Islet precursor cell (in vitro differentiated cells): ENCODE results near the gene DNAJB6.
"Not testable (repeated sequence)": the region's sequence is repeated elsewhere in the genome, so short reads cannot be mapped to it uniquely, and the experiment has no call there.

Experiments used
- DNase-seq: peaks from one replicate; pipeline ENCODE4 v3.0.0-alpha.2; 2018

Gene DNAJB6

GRCh38 chr7:157329447-157329846 lies 7.4 kb upstream of the DNAJB6 start:
- DNase-seq, result no peak

DNA sequence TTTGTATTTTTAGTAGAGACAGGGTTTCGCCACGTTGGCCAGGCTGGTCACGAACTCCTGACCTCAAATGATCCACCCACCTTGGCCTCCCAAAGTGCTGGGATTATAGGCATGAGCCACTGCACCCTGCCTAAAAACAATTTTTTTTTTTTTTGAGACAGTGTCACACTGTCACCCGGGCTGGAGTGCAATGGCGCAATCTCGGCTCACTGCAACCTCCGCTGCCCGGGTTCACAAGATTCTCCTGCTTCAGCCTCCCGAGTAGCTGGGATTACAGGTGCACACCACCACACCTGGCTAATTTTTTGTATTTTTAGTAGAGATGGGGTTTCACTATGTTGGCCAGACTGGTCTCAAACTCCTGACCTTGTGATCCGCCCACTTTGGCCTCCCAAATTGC lies 6.2 kb upstream of the DNAJB6 start:
- not testable (repeated sequence) for DNase-seq

- not testable (repeated sequence) for DNase-seq
These were observed 5.8 kb upstream of the DNAJB6 start for GRCh38 chr7:157331049-157331448.

GRCh38 chr7:157335236-157335635 lies 1.6 kb upstream of the DNAJB6 start:
- DNase-seq, result no peak

DNA sequence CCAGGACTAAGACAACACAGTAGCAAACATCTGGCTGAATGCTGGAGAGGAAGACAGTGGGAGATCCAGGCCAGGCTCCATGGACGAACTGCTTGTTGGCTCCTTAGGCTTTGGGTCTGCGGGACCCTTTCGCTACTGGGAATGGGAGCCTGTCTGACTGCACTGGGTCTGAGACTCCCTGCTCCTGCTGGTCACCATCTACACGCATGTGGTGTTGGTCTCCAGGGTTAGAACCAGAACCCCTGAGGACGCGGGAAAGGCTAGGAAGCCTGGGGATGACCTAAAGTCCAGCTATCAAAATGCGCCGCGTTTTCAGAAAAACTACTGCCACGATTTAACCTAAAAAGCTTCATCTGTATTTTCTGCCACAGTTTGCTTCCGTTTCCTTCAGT lies 817 bp upstream of the DNAJB6 start:
- DNase-seq, result peak; percentile 69

GRCh38 chr7:157337316-157338149 lies 729 bp downstream of the DNAJB6 start:
- DNase-seq, result peak; percentile 72

GRCh38 chr7:157339777-157340677 lies 3.2 kb downstream of the DNAJB6 start:
- DNase-seq, result peak; percentile 74

- no peak for DNase-seq
These were observed 10.6 kb downstream of the DNAJB6 start for GRCh38 chr7:157347217-157347904.

GRCh38 chr7:157348548-157348947 lies 11.7 kb downstream of the DNAJB6 start:
- no peak for DNase-seq

DNA sequence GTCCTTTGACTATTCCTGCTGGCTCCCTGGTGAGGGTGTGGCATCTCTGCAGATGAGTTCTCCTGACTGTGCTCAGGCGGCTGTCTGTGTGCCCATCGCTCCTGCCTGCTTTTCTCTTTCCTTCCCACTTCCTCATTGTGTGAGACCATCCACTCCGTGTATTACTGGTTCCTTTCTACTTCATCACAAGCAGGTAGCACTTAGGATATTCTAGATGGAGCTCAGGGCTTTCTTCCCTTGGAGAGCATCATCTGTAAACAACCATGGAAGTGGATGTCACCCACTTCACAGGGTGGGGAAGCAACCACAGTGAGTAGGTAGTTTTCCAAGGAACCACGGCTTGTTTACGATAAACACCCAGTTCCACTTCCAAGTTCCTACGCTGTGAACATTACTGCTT lies 15.7 kb downstream of the DNAJB6 start:
- DNase-seq, result no peak

- peak; percentile 71 for DNase-seq
These were observed 19.1 kb downstream of the DNAJB6 start for GRCh38 chr7:157355784-157356511.

GRCh38 chr7:157357129-157358040 lies 20.6 kb downstream of the DNAJB6 start:
- DNase-seq, result no peak

GRCh38 chr7:157358041-157358752 lies 21.4 kb downstream of the DNAJB6 start:
- no peak for DNase-seq

DNA sequence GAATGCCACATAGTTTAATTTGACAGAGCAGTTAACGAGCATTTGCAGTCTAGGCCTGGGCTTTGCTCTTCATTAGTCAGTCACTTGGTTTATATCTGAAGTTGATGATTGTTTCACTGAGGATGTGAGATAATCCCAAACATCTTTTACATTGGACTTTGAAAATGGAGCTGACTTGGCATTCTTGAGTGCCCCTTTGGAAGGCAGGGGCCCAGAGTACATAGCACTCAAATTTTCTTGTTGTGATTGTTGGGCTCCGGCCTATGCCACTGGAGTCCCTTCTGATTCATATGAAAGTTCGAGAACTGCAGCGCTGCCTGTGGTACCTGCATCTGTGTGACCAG lies 21.9 kb downstream of the DNAJB6 start:
- DNase-seq, result no peak

GRCh38 chr7:157359581-157359980 lies 22.8 kb downstream of the DNAJB6 start:
- no peak for DNase-seq

- no peak for DNase-seq
These were observed 23.8 kb downstream of the DNAJB6 start for GRCh38 chr7:157360483-157361025.

DNA sequence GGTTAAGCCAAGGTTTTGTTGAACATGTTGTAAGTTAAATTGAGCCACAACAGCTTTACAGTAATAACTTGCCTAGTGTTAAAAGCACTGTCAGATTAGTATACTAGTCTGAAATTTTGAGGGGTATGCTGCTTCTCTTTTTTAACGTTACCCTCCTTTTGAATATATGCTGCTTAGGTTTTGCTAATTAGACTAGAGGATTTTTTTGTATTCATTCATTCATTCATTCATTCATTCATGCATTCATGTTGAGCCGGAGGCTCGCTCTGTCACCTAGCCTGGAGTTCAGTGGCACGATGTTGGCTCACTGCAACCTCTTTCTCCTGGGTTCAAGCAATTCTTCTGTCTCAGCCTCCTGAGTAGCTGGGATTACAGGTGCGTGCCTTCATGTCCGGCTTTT lies 24.7 kb downstream of the DNAJB6 start:
- DNase-seq, result no peak

GRCh38 chr7:157362729-157363128 lies 25.9 kb downstream of the DNAJB6 start:
- no peak for DNase-seq

GRCh38 chr7:157366722-157367121 lies 29.9 kb downstream of the DNAJB6 start:
- no peak for DNase-seq

- no peak for DNase-seq
These were observed 32.2 kb downstream of the DNAJB6 start for GRCh38 chr7:157368955-157369354.

DNA sequence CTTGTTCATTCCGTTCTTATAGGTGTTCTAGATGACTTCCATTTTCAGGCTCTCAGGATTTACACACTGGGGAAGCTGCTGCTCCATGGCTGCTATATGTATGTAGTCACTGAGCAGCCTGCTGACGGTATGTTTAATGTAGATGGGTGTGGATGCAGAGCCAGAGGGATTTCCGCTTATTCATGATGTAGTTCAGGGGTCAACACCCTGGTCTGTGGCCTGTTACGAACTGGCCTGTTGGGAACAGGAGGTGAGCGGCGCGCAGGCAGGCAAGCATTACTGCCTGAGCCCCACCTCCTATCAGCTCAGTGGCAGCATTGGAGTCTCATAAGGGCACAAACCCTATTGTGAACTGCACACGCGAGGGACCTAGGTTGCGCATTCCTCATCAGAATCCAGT lies 33.9 kb downstream of the DNAJB6 start:
- no peak for DNase-seq
